HepG2 (cell line): Measurements from ENCODE around the gene SLC35F3.

Experiments used
- ARID3A ChIP-seq: IDR thresholded peaks from 2 replicates; pipeline ENCODE4 v1.6.1; 2012; ENCODE audit warnings: low read depth, low read length, improper control_type of control experiment
- CTCF ChIP-seq: sonication (generic); formaldehyde crosslinking; IDR thresholded peaks from 2 replicates; pipeline ENCODE4 v1.5.0; 2020; ENCODE audit warnings: mild to moderate bottlenecking, missing genetic modification reagents, moderate library complexity
- HNF1A ChIP-seq, 2 experiments: sonication (generic) in 1 of 2; formaldehyde crosslinking in 1 of 2; IDR thresholded peaks; 2 replicates each; pipeline versions ENCODE4 v1.4.0 to v1.6.1; 2016 to 2020; ENCODE audit warnings: borderline replicate concordance in 1 of 2, low read depth in 1 of 2, mild to moderate bottlenecking in 1 of 2, missing genetic modification reagents in 1 of 2
- POLR2AphosphoS5 ChIP-seq: IDR thresholded peaks from 2 replicates; pipeline ENCODE4 v1.6.1; 2012; ENCODE audit warnings: low read depth, low read length
- ZGPAT ChIP-seq: IDR thresholded peaks from 2 replicates; pipeline ENCODE4 v1.6.1; 2016; ENCODE audit warnings: mild to moderate bottlenecking

- TF ChIP-seq POLR2AphosphoS5 (no peak), ARID3A (no peak), CTCF (CRISPR knock-in tag) (no peak), HNF1A (IDR thresholded peaks at IDR 0.05; ENCODE audit: low read depth) (no peak), HNF1A (CRISPR knock-in tag; IDR thresholded peaks at IDR 0.05; ENCODE audit: borderline replicate concordance) (no peak), ZGPAT (no peak)
Observed at GRCh38 chr1:233951804-233952203, 47.3 kb downstream of the SLC35F3 start.
